ENCODE results near the gene DTX1. TPM values are rescaled to one million over a fixed set of nuclear protein-coding genes. Genes with fewer than 3 reads are reported as not detected.
A peak's percentile ranks its signal among the peaks of the same experiment; 100 is the strongest.

DTX1 gene
- total RNA-seq, 1 donor from 2014 or later = 2.9 TPM

GRCh38 chr12:113093409-113094101 is 37.0 kb downstream of the DTX1 start:
- DNase-seq (ENCODE audit: low spot score) = no peak

DNA sequence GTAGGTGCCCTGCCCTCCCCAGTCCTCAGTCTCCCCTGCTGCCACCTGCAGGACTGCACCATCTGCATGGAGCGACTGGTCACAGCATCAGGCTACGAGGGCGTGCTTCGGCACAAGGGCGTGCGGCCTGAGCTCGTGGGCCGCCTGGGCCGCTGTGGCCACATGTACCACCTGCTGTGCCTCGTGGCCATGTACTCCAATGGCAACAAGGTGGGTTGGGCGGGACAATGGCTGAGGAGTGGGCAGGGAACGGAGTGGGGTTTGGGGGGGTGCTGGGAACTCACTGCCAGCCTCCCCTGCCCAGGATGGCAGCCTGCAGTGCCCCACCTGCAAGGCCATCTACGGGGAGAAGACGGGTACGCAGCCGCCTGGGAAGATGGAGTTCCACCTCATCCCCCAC is 38.2 kb downstream of the DTX1 start:
- no peak for DNase-seq (ENCODE audit: low spot score)

DNA sequence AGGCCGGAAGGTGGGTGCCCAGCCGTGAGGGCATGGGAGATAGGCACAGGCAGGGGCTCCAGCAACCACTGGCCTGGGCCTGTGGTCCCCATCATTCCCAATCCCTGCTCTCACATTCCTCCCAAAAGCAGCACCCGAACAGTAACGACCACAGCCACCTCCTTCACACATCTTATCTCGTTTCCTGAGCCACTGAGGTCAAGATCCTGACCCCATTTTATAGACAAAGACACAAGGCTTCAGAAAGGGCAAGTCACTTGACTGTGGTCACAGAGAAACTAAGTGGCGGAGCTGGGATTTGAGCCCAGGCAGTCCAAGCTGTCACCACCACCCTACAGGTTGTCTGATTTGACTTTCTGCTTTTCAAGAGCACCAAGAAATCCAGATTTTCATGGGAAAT is 38.9 kb downstream of the DTX1 start:
- DNase-seq (ENCODE audit: low spot score) = no peak

GRCh38 chr12:113096675-113097461 is 40.3 kb downstream of the DTX1 start:
- DNase-seq (ENCODE audit: low spot score) = no peak

- peak; percentile 9 for DNase-seq (ENCODE audit: low spot score)
Observed at GRCh38 chr12:113097716-113098440, 41.3 kb downstream of the DTX1 start.

- peak; percentile 23 for DNase-seq (ENCODE audit: low spot score)
Observed at GRCh38 chr12:113098441-113099028, 42.0 kb downstream of the DTX1 start.

- DNase-seq (ENCODE audit: low spot score) = no peak
Observed at GRCh38 chr12:113099364-113099763, 42.8 kb downstream of the DTX1 start.

GRCh38 chr12:113099764-113100163 is 43.2 kb downstream of the DTX1 start:
- no peak for DNase-seq (ENCODE audit: low spot score)

DNA sequence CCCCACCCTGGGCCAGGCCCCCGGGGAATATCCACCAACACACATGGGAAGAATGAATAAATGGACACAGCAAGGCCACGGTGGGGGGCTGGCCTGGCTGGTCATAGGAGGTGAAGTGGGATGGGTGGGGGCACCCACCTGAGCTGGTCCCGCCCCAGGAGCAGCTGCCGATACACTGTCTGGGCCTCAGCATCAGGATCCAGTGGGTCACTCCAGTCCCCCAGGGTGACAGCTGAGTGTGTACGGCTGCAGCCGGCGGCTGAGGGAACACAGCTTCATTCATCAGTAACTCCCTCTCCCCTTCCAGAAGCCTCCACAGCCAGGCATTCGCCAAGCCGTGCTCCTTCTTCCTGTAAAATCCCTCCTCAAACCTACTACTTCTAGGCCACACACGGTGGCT is 45.2 kb downstream of the DTX1 start:
- no peak for DNase-seq (ENCODE audit: low spot score)

- no peak for DNase-seq (ENCODE audit: low spot score)
Observed at GRCh38 chr12:113102811-113103210, 46.3 kb downstream of the DTX1 start.

GRCh38 chr12:113103756-113104450 is 47.4 kb downstream of the DTX1 start:
- DNase-seq (ENCODE audit: low spot score) = no peak

- DNase-seq (ENCODE audit: low spot score) = no peak
Observed at GRCh38 chr12:113104953-113105510, 48.5 kb downstream of the DTX1 start.

- no peak for DNase-seq (ENCODE audit: low spot score)
Observed at GRCh38 chr12:113105606-113106271, 49.2 kb downstream of the DTX1 start.

GRCh38 chr12:113106361-113106760 is 49.8 kb downstream of the DTX1 start:
- no peak for DNase-seq (ENCODE audit: low spot score)

GRCh38 chr12:113108308-113108707 is 51.8 kb downstream of the DTX1 start:
- no peak for DNase-seq (ENCODE audit: low spot score)

DNA sequence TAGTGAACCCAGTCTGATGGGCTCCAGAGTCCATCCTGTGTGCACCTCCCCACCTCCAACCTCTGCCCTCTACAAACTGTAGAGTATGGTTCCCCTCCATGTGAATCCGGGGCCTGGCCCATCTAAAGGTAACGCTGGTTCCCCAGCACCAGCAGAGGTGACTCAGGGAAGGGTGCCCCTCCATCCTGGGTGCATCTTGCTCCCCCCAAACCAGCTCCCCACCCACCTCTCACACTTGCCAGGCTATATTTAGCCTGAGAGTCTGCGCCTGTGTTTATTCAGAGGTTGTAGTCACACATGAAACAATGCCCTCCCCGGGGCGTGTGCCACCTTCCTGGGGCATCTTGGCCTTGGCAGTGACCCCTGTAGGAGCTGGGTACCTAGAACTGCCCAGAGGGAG is 52.8 kb downstream of the DTX1 start:
- DNase-seq (ENCODE audit: low spot score) = no peak

- DNase-seq (ENCODE audit: low spot score) = no peak
Observed at GRCh38 chr12:113109872-113110599, 53.5 kb downstream of the DTX1 start.

DNA sequence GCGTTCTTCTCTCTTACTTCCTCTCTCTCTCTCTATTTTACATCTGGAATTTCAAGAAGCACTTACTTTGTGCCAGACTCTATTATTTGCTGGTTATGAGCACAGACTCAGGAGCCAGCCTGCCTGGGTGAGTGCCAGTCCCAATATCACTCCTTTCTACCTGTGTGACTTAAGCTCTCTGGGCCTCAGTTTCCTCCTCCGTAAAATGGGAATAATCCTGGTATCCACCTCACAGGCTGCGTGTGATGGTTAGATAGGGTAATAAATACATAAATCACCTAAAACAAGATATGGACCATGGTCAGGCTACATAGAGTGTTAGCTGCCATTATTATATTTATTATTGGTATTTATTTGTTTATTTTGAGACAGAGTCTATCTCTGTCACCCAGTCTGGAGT is 54.7 kb downstream of the DTX1 start:
- DNase-seq (ENCODE audit: low spot score) = no peak

DNA sequence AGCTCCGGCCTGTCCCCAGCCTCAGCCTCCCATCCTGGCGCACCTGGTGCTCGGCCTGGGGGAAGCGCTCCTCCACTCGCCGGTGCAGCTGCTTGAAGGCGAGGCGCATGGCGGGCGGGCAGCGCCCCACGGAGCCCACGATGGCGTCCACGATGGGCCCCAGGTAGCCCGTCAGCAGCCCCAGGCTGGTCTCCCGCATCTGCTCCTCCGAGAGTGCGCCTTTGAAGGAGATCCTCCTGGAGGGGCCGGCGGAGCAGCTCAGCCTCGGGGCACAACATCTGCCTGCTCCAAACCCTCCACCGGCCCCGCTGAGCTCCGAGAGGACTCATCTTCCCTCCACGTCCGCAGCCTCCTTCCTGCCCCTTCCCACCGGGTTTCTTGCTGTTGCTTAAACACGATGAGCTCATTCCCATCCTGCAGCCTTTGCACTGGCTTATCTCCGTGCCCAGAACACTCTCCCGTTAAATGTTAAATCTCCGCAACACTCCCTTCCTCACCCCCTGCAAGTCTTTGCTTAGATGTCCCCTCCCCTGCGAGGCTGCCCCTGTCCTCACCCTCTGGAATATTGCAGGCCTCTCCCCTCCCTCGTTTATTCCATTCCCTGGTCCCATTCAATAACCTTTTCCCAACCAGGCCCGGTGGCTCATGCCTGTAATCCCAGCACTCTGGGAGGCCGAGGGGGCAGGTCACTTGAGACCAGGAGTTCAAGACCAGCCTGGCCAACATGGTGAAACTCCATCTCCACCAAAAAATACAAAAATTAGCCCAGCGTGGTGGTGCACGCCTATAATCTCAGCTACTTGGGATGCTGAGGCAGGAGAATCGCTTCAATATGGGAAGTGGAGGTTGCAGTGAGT is 55.7 kb downstream of the DTX1 start:
- DNase-seq (ENCODE audit: low spot score) = no peak

Measured in umbilical cord (tissue), 2 donors.